ENCODE data around the gene HPSE. TPM values are rescaled to one million over a fixed set of nuclear protein-coding genes. Genes with fewer than 3 reads are reported as not detected.
A peak's percentile ranks its signal among the peaks of the same experiment; 100 is the strongest.

Gene HPSE
- total RNA-seq, result 5.5 TPM
- long read RNA-seq, full-length matches to known transcripts, result 3 of 4 reads
- long read RNA-seq, partial matches to known transcripts, result 1 of 4 reads
- long read RNA-seq, other reads (novel, unspliced or antisense), result 0 of 4 reads

DNA sequence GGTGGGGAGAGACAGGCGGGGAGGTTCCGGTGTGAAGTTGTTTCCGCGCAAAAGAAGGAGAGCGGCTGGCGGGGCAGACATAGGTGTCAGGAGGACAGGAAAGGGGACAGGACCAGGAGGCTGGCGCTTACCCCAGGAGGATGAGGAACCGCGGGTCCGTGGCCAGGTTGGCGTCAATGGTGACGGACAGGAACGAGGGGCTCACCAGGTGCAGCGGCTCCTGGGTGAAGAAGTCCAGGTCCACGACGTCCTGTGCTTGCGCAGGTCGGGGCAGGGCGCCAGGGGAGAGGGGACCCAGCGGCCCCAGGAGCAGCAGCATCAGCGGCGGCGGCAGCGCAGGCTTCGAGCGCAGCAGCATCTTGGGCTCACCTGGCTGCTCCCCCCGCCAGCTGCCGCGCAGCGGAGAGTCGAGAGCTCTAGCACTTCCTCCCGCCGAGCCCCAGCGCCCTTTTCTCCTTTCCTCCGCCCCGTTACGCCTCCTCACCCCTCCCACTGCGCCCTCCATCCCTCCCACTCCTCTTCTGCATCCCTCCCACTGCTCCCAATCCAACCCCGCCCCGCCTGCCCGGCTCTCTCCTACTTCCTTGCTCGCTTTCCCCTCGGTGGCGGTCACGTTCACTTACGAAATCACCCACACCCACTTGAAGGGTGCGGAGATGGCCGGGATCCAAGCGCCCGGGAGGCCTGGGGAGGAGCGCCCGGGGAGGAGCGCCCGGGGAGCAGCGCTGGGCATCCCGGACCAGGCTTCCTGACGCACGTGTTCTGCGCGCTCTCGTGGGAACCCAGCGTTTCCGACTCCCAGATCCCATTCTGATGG lies at the start of gene HPSE:
Gene HPSE (minus strand): TSS at position 424 of the 817 bp plus-strand sequence. CDS start 66 bp downstream, at position 358.
- no peaks in the 10 kb centered on the region for H3K36me3 ChIP-seq
- intact Hi-C loops (cut with DNase I), result no loop called here
- TF ChIP-seq, protein P1, sequence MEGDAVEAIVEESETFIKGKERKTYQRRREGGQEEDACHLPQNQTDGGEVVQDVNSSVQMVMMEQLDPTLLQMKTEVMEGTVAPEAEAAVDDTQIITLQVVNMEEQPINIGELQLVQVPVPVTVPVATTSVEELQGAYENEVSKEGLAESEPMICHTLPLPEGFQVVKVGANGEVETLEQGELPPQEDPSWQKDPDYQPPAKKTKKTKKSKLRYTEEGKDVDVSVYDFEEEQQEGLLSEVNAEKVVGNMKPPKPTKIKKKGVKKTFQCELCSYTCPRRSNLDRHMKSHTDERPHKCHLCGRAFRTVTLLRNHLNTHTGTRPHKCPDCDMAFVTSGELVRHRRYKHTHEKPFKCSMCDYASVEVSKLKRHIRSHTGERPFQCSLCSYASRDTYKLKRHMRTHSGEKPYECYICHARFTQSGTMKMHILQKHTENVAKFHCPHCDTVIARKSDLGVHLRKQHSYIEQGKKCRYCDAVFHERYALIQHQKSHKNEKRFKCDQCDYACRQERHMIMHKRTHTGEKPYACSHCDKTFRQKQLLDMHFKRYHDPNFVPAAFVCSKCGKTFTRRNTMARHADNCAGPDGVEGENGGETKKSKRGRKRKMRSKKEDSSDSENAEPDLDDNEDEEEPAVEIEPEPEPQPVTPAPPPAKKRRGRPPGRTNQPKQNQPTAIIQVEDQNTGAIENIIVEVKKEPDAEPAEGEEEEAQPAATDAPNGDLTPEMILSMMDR (IDR thresholded peaks at IDR 0.05), result no peak

DNA sequence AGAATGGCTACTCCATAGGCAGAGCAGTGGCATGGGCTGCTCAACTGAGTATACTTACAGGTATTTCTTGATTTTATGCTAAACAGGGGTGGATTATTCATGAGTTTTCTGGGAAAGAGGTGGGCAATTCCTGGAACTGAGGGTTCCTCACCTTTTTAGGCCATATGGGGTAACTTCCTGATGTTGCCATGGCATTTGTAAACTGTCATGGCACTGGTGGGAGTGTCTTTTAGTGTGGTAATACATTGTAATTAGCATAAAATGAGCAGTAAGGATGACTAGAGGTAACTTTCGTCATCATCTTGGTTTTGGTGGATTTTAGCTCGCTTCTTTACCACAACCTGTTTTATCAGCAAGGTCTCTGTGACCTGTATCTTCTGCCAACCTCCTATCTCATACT lies 48.2 kb upstream of the HPSE start:
- intact Hi-C loops (cut with DNase I), result no loop called here
- TF ChIP-seq, protein P1 (IDR thresholded peaks at IDR 0.05), result no peak
- Histone ChIP-seq H3K36me3 (no peaks in the 10 kb centered on the region), H3K4me1 (no peaks in the 10 kb centered on the region), H3K4me3 (no peak overlapping the region), H3K27ac (no peak overlapping the region), H3K9me3 (peaks cover 7% of the 10 kb centered on the region), H3K27me3 (ENCODE audit: low read depth) (no peaks in the 10 kb centered on the region)
- ATAC-seq, result no peak
- DNase-seq, result no peak

More for the DNA sequence above, at the start of gene HPSE:
- peaks cover 11% of the 10 kb centered on the region for H3K4me1 ChIP-seq
- peak within 1 kb of the TSS; percentile 65 for H3K4me3 ChIP-seq
- peak; percentile 98 to 99 for ATAC-seq
- H3K27me3 ChIP-seq (ENCODE audit: low read depth), result no peaks in the 10 kb centered on the region
- peak within 1 kb of the TSS; percentile 41 for H3K27ac ChIP-seq
- DNase-seq, result peak; percentile 94
- no peaks in the 10 kb centered on the region for H3K9me3 ChIP-seq

DNA sequence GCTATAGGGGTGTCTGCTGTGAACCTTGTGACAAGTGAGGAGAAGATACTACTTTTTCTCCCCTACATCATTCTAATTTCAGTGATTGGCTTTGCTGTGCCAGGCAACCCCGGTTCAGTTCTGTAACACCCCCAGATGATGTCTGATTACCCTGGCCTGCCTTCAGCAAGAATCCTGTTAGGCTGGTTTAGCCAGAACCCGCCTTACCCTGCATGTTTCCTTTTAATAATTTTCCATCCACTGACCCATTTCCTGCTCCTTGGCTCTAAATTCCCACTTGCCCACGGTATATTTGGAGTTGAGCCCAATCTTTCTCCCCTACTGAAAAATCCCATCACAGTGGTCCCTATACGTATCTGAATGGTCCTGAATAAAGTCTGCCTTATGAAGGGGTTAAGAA lies 46.5 kb upstream of the HPSE start:
- Histone ChIP-seq H3K4me3 (no peak overlapping the region), H3K27me3 (ENCODE audit: low read depth) (no peaks in the 10 kb centered on the region), H3K9me3 (peaks cover 7% of the 10 kb centered on the region), H3K4me1 (no peaks in the 10 kb centered on the region), H3K36me3 (no peaks in the 10 kb centered on the region), H3K27ac (no peak overlapping the region)
- DNase-seq (no peak), ATAC-seq (no peak)
- intact Hi-C loops (cut with DNase I), result no loop called here
- TF ChIP-seq, protein P1 (IDR thresholded peaks at IDR 0.05), result no peak

DNA sequence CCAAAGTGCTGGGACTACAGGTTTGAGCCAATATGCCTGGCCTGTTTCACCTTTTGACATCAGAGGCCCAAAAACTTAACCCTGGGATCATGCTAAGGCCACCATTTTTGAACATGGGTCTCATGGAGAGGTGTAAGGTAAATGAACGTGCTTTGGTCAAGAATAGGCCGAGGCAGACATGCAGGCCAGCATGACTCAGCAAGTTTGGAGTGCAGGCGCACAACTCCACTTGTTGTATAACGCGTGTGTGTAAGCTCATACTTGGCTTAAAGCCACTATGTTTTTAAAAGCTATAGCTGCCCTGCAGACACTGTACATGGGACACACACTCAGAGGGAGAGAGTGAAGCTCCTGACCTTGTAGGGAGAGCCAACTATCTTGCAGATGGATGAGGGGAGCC lies 43.8 kb upstream of the HPSE start:
- Histone ChIP-seq H3K4me1 (no peaks in the 10 kb centered on the region), H3K9me3 (peaks cover 7% of the 10 kb centered on the region), H3K27ac (no peak overlapping the region), H3K4me3 (no peak overlapping the region), H3K27me3 (ENCODE audit: low read depth) (no peaks in the 10 kb centered on the region), H3K36me3 (no peaks in the 10 kb centered on the region)
- ATAC-seq (peak in 1 of 2 donors; percentile 23), DNase-seq (no peak)
- intact Hi-C loops (cut with DNase I), result no loop called here
- TF ChIP-seq, protein P1 (IDR thresholded peaks at IDR 0.05), result no peak

DNA sequence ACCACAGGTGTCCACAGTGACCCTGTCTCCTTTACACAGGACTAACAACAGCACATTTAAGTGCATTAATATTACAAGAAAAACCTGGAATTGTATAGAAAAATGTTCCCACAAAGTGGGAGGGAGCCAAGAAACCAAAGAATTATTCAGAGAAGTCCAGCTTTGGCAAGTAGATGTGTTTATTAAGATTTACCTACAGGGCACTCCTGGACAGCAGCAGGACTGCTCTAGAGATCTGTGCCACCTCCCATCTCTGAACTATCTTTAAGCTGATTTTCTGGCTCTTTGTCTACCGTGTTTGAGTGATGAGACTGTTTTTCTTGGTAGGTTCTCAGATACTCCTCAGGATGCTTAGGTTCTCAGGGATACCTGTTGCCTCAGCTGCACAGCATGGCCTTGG lies 38.3 kb upstream of the HPSE start:
- no peaks in the 10 kb centered on the region for H3K9me3 ChIP-seq
- TF ChIP-seq, protein P1 (IDR thresholded peaks at IDR 0.05), result no peak
- no peaks in the 10 kb centered on the region for H3K36me3 ChIP-seq
- no peak overlapping the region for H3K27ac ChIP-seq
- intact Hi-C loops (cut with DNase I), result no loop called here
- H3K4me1 ChIP-seq, result no peaks in the 10 kb centered on the region
- no peak overlapping the region for H3K4me3 ChIP-seq
- ATAC-seq (no peak), DNase-seq (no peak)
- H3K27me3 ChIP-seq (ENCODE audit: low read depth), result no peaks in the 10 kb centered on the region

Data from lower lobe of right lung (tissue), 2 donors.